Heart left ventricle (tissue), 13 donors: ENCODE results near the gene C6orf47.

Source experiments
- POLR2A ChIP-seq, 2 donors: fragments of 450-650 bp; IDR thresholded peaks; one replicate each; pipeline ENCODE4 v1.6.1; 2017; ENCODE audit warnings: antibody characterized with exemption in 2 of 2, mild to moderate bottlenecking in 2 of 2, moderate library complexity in 2 of 2
- TF ChIP-seq, protein P1 (sequence below), 12 donors: fragments of 200-600 bp; sonication (generic) in 4 of 12; IDR thresholded peaks; one replicate each; pipeline versions ENCODE4 v1.5.0 to v1.8.0; 2018 to 2022; ENCODE audit warnings: antibody characterized with exemption in 12 of 12, mild to moderate bottlenecking in 5 of 12
- donor health status: ischemic (EF 13 %, LVEDD 7.1; RV severe dilation, severe dysfunction).
- donor health status: DM: no; HTN: yes; CAD: no.
- donor health status: DM: no; HTN: no; CAD: no.
- donor health status: ischemic (EF 25% LVEDD 6.9; RV normal size, moderate dysfunction).
- donor health status: ischemic (EF 25% LVEDD 5.7; RV mildly dilated, moderate dysfunction).
- donor health status: ischemic (EF 35%, LVEDD 5.7; RV mildly dilated, moderate dysfunction).
- donor health status: nonischemic (EF 11% LVEDD 7.7; RV severe dilation, severe dysfunction).
- donor health status: DM: yes; HTN: yes; CAD: no.
- donor health status: PGD.
- donor health status: ischemic (EF 29% LVEDD 5.4; RV normal size, mild dysfunction).
- donor health status: nonischemic (EF 23%, LVEDD 6.1; RV moderate dilation, normal function).

DNA sequence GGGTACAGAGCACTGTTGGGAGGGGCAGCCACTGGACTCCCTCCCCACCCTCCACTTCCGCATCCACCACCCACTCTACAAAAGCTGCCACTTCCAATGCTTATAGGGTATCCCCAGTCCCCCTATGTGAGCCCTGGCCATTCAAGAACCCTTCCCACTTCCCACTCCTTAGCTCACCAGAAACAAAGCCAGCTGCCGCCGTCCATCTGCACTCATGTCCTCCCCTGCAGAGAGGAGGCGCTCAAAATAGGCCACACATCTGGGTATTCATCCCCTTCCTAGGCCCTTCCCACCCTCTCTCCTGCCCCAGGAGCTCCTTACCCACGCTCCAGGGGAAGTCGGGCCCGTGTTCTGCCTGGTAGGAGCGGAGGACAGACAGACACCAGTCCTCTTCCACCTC lies 26.7 kb upstream of the C6orf47 start:
- TF ChIP-seq POLR2A (IDR thresholded peaks at IDR 0.05) = no peak
- TF ChIP-seq, protein P1, sequence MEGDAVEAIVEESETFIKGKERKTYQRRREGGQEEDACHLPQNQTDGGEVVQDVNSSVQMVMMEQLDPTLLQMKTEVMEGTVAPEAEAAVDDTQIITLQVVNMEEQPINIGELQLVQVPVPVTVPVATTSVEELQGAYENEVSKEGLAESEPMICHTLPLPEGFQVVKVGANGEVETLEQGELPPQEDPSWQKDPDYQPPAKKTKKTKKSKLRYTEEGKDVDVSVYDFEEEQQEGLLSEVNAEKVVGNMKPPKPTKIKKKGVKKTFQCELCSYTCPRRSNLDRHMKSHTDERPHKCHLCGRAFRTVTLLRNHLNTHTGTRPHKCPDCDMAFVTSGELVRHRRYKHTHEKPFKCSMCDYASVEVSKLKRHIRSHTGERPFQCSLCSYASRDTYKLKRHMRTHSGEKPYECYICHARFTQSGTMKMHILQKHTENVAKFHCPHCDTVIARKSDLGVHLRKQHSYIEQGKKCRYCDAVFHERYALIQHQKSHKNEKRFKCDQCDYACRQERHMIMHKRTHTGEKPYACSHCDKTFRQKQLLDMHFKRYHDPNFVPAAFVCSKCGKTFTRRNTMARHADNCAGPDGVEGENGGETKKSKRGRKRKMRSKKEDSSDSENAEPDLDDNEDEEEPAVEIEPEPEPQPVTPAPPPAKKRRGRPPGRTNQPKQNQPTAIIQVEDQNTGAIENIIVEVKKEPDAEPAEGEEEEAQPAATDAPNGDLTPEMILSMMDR (IDR thresholded peaks at IDR 0.05) = no peak
